ENCODE measurements around the gene SPINK4.

The SPINK4 gene

DNA sequence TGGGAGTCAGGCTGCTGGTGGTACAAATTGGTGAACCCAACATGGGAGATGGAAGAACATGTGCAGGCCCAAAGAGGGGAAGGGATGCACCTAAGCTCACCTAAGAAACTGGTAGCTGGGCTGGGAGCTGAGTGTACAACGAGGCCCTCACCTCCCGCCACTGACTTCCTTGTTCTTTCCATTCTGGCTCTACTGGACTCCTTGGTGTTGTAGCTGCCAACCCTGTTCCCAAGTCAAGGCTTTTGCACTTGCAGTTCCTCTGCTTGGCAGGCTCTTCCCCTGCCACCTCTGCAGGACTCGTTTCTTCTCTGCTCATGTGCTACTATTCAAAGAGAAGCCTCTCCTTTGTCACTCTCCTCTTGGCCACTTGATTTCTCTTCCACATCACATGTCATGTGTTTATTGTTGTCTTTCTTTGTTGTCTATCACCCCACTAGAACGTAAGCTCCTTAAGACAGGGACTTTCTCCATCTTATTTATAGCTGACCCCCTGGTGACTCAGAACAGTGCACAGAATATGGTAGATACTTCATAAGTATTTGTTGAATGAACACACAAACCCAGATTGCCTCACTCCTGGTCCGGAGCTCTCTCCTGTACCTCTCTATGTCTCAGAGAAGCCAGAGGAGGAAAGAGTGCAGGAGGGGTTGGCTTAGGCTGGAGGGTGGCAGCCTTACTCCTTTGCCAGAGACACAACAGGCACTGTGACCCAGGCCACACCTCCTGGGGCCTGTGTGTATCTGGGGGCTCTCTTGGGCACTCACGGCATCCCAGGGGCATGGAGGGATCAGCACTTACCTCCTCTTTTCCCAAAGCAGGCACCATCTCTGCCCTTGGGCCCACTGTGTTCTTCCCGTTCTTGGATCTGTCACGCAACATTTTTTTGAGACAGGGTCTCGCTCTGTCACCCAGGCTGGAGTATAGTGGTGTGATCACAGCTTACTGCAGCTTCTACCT, 5.2 kb upstream of the SPINK4 start:
- DNase-seq (ENCODE audit: low spot score): no peak
- TF ChIP-seq, protein P1, sequence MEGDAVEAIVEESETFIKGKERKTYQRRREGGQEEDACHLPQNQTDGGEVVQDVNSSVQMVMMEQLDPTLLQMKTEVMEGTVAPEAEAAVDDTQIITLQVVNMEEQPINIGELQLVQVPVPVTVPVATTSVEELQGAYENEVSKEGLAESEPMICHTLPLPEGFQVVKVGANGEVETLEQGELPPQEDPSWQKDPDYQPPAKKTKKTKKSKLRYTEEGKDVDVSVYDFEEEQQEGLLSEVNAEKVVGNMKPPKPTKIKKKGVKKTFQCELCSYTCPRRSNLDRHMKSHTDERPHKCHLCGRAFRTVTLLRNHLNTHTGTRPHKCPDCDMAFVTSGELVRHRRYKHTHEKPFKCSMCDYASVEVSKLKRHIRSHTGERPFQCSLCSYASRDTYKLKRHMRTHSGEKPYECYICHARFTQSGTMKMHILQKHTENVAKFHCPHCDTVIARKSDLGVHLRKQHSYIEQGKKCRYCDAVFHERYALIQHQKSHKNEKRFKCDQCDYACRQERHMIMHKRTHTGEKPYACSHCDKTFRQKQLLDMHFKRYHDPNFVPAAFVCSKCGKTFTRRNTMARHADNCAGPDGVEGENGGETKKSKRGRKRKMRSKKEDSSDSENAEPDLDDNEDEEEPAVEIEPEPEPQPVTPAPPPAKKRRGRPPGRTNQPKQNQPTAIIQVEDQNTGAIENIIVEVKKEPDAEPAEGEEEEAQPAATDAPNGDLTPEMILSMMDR (IDR thresholded peaks at IDR 0.05; ENCODE audit: extremely low read depth, insufficient read depth, missing control alignments): no peak
- in situ Hi-C loops (cut with MboI; ENCODE audit: low pct_unique_long_range_greater_than_20kb, low sequenced_read_pairs, unreplicated experiment): no loop called here

DNA sequence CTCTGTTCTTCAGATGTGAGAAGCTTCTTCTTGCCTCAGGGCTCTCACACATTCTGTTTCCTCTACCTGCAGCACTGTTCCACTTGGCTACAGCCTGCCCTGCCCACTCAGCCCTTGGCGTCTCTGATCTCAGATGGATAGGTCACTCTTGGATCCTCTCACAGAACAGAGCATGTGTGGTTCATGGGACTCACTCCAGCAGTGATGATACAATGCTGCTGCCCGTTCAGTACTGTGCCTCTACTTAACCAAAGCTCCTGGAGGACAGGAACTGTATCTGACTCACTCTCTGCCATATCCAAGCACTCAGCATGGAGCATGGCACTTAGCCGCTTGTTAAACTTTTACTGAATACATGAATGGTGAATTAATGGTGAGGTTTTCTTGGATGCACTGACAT, 3.4 kb upstream of the SPINK4 start:
- DNase-seq (ENCODE audit: low spot score): no peak
- TF ChIP-seq, protein P1 (IDR thresholded peaks at IDR 0.05; ENCODE audit: extremely low read depth, insufficient read depth, missing control alignments): no peak
- in situ Hi-C loops (cut with MboI; ENCODE audit: low pct_unique_long_range_greater_than_20kb, low sequenced_read_pairs, unreplicated experiment): no loop called here

DNA sequence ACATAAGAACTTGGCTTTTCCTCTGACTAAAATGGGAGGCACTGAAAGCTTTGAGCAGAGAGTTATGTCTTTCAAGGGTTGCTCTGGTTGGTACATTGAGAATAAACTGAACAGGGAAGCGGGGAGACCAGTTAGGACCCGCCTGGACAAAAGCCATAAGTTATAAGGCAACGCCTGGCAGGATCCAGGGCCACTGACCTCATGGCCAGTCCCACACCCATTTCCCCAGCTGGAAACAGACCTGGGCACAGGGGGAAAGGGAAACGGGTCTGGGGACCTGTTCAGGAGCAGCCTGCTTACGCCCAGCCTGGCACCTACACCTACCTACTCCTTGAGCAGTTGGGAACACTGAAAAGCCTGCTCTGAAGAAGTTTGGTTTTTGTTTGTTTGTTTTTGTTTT, 1.3 kb downstream of the SPINK4 start:
- DNase-seq (ENCODE audit: low spot score): no peak
- TF ChIP-seq, protein P1 (IDR thresholded peaks at IDR 0.05; ENCODE audit: extremely low read depth, insufficient read depth, missing control alignments): no peak
- in situ Hi-C loops (cut with MboI; ENCODE audit: low pct_unique_long_range_greater_than_20kb, low sequenced_read_pairs, unreplicated experiment): no loop called here

DNA sequence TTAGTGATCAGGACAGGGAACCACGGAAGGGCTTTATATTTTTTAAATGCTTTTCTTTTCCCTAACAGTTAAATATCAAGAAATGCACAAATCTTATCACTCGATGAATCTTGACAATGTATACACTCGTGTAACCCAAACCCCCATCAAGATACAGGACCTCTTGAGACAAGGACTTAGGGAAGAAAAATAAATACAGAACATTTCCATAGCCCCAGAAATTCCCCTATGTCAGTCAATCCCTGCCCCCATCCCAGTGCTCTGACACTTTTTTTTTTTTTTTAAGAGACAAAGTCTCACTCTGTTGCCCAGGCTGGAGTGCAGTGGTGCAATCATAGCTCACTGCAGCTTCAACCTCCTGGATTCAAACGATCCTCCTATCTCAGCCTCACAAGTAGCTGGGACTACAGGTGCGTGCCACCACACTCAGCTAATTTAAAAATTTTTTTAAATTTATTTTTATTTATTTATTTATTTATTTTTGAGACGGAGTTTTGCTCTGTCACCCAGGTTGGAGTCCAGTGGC, 2.7 kb downstream of the SPINK4 start:
- in situ Hi-C loops (cut with MboI; ENCODE audit: low pct_unique_long_range_greater_than_20kb, low sequenced_read_pairs, unreplicated experiment): no loop called here
- DNase-seq (ENCODE audit: low spot score): no peak
- TF ChIP-seq, protein P1 (IDR thresholded peaks at IDR 0.05; ENCODE audit: extremely low read depth, insufficient read depth, missing control alignments): no peak

DNA sequence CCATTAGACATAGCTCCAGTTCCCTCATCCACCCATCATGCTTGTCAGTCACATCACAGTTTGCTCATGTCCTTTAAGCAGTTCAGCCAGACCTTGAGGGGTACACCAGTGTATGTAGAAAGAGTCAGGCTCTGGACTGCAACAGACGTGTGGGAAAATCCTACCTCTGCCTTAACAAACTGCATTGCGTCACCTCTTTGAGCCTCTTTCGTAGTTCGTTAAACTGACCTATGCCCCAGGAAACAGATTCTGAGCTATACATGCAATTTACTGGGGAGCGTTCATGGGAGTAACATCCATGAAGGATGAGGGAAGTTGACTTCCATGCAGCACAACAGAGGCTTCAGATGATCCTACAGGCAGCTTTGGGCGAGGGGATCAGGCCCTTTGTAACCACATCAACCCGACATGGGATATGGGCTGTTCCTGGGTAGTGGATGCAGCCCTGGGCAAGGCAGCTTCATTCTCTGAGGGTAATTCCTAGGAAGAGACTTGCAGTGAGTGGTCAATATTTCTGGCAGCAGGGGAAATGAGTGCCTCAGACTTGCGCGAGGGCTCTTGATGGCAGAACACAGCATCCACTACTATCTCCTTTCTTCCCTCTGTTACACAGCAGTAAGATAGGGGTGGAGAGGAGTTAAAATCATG, 4.3 kb downstream of the SPINK4 start:
- in situ Hi-C loops (cut with MboI; ENCODE audit: low pct_unique_long_range_greater_than_20kb, low sequenced_read_pairs, unreplicated experiment): no loop called here
- TF ChIP-seq, protein P1 (IDR thresholded peaks at IDR 0.05; ENCODE audit: extremely low read depth, insufficient read depth, missing control alignments): no peak
- DNase-seq (ENCODE audit: low spot score): no peak

DNA sequence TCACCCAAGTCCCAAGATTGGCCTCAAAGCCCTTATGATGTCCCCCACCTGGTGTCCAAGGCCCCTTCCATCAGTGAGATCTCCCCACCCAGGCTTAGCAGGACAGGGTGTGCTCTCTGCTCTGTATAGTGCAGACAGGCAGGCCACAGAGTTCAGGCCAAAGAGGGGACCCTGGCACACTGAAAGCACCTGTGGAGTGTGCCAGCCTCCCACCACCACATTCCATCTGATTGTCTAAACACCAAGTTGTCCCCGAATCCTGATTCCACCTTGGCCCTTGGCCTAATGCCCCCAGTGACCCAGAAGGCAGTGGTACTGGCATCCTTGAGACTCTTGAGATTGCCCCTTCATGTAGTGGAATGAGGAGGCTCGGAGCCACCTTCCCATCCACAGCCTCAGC, 5.4 kb downstream of the SPINK4 start:
- DNase-seq (ENCODE audit: low spot score): no peak
- in situ Hi-C loops (cut with MboI; ENCODE audit: low pct_unique_long_range_greater_than_20kb, low sequenced_read_pairs, unreplicated experiment): no loop called here
- TF ChIP-seq, protein P1 (IDR thresholded peaks at IDR 0.05; ENCODE audit: extremely low read depth, insufficient read depth, missing control alignments): no peak

Data from GM13977 (cell line).